ENCODE results near the gene GPR161.
"Not testable (repeated sequence)": the region's sequence is repeated elsewhere in the genome, so short reads cannot be mapped to it uniquely, and the experiment has no call there.

DNA sequence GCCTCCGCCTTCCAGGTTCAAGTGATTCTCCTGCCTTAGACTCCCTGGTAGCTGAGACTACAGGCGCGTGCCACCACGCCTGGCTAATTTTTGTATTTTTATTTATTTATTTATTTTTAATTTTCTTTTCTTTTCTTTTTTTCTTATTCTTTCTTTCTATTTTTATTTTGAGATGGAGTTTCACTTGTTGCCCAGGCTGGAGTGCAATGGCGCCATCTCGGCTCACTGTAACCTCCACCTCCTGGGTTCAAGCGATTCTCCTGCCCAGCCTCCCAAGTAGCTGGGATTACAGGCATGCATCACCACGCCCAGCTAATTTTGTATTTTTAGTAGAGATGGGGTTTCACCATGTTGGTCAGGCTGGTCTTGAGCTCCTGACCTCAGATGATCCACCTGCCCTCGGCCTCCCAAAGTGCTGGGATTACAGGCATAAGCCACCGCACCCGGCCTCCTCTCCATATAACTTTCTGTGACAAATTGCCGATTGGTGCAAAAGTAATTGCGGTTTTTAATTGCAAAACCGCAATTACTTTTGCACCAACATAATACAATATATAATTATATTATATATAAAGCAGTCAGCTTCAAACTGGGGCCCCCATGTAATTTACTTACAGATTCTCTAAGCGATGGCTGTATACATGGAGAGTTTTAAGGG lies 44.5 kb upstream of the GPR161 start:
- not testable (repeated sequence) for TF ChIP-seq POLR2AphosphoS5, POLR2A (IDR thresholded peaks at IDR 0.05; ENCODE audit: low read depth, low read length)
